Bronchial epithelial cell (primary cell): ENCODE results near the gene BCAS3. TPM values are rescaled to one million over a fixed set of nuclear protein-coding genes. Genes with fewer than 3 reads are reported as not detected.

Experiments used
- DNase-seq: peaks from one replicate; pipeline ENCODE4 v3.0.0-alpha.2; 2010; ENCODE audit warnings: low read depth
- FAIRE-seq: peaks from 2 replicates; lab custom pipeline; 2011; peaks lifted over from hg19 to GRCh38; lab: Jason Lieb, UNC
- H3K27me3 ChIP-seq: 2 replicates; pipeline ENCODE4 v1.5.1; 2011; ENCODE audit warnings: low read length; ENCODE audit not compliant: control insufficient read depth, insufficient read depth
- H3K36me3 ChIP-seq: 2 replicates; pipeline ENCODE4 v1.5.1; 2011; ENCODE audit warnings: low read length; ENCODE audit not compliant: control insufficient read depth, insufficient read depth
- H3K4me3 ChIP-seq: 2 replicates; pipeline ENCODE4 v1.5.1; 2011; ENCODE audit warnings: mild to moderate bottlenecking, low read depth, low read length, control low read depth
- total RNA-seq: library from RNA; depleted of rRNA; stranded (reverse); fragments of >200 nt; gene quantifications from 2 replicates; pipeline ENCODE4 v1.2.1, GENCODE V29; 2014
- TF ChIP-seq, protein P1 (sequence below): IDR thresholded peaks from 2 replicates; pipeline ENCODE4 v1.5.1; 2011; ENCODE audit warnings: mild to moderate bottlenecking, moderate library complexity, low read length, control low read depth, inconsistent platforms; ENCODE audit not compliant: insufficient read depth, severe bottlenecking

BCAS3 gene
- total RNA-seq, 1 donor from 2014 or later: 10.3 TPM

DNA sequence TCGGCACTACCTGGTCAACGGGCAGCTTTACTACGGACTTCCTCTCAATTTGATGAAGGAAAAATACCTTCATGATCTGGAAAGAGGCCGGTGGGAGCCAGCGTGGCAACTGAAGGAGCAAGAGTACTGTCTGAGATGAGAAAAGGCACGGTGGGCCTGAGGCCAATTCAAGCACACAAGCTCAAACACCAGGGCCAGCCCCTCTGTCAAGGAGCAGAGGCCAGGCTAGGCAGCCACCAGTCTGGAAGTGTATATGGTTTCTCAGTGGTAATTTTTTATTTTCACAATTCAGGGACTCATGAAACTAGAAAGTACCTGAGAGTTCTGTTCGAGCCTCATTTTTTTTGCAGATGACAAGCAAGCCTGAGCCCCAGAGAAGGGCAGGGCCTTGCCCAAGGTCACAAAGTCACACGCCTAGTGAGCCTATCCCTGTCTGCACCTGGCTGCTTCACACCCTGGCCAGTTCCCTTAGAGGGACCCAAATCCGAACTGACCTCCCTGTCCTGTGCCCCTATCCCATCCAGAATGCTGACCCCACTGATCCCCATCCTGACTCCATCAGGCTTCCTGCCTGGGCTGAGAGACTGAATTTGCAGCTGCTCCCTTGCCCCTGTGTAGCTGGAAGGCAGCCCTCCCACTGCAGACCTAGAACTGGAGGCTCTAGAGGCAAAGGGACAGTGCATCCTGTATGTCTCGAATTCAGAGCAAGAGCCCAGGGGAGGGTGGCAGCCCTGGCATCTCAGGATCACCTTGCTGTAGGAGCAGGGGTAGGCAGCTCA, 717.2 kb downstream of the BCAS3 start:
- TF ChIP-seq, protein P1, sequence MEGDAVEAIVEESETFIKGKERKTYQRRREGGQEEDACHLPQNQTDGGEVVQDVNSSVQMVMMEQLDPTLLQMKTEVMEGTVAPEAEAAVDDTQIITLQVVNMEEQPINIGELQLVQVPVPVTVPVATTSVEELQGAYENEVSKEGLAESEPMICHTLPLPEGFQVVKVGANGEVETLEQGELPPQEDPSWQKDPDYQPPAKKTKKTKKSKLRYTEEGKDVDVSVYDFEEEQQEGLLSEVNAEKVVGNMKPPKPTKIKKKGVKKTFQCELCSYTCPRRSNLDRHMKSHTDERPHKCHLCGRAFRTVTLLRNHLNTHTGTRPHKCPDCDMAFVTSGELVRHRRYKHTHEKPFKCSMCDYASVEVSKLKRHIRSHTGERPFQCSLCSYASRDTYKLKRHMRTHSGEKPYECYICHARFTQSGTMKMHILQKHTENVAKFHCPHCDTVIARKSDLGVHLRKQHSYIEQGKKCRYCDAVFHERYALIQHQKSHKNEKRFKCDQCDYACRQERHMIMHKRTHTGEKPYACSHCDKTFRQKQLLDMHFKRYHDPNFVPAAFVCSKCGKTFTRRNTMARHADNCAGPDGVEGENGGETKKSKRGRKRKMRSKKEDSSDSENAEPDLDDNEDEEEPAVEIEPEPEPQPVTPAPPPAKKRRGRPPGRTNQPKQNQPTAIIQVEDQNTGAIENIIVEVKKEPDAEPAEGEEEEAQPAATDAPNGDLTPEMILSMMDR: no peak
- Histone ChIP-seq H3K27me3 (peaks cover 37% of the 10 kb centered on the region), H3K4me3 (no peak overlapping the region), H3K36me3 (no peaks in the 10 kb centered on the region)
- DNase-seq: no peak
- no peak for FAIRE-seq

DNA sequence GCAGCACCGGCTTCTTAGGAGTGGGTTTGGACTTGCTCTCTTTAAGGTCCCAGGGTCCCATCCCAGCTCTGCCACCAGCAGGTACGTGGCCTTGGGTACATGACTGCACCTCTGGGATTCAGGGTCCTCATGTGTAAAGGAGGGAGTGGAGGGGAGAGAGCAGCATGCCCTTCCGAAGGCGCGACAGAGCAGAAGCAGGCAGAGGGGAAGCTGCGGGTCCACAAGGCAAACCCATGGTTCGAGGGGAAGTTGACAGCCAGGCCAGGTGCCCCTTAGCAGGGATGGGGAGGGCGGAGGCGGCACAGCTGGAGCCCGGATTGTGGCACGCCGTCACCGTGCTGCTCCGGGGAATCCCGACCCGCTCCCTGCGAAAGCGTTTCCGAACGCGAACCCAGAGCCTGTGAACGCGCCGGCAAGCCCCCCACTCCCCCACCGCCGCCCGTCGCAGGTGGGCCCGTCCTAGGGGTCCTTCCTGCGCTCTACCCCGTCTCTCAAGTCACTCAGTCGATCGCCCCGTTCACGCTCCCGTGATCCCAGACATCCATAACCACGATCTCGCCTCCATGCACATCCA, 717.8 kb downstream of the BCAS3 start:
- TF ChIP-seq, protein P1: no peak
- DNase-seq (no peak), FAIRE-seq (no peak)
- Histone ChIP-seq H3K27me3 (peaks cover 37% of the 10 kb centered on the region), H3K36me3 (no peaks in the 10 kb centered on the region), H3K4me3 (no peak overlapping the region)

DNA sequence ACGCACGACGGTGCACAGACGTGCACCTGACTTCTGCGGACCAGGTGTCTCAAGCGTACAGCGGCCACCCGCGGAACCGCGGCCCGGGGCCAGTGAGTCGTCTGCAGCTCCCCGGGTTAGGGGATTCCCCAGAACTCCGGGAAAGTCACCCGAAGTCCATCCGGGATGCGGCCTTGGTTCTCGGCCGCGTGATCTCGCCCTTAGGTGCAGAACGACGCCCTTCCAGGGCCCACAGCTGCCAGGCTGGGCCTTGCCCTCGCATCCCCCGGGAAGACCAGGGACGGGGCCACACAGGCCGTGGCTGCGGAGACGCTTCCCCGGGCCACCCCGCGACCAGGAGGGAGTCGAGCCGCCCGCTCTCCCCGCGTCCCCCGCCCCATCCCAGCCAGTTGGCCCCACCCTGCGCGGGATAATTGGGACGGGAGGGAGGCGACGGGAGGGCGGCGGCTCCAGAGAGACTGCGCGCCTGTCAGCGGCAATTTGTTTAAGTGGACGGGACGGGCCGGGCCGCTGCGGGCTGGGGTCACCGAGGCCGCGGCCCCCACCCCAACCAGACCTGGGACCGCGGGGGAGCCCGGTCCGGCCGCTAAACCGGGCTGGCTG, 718.4 kb downstream of the BCAS3 start:
- peaks cover 40% of the 10 kb centered on the region for H3K27me3 ChIP-seq
- DNase-seq (no peak), FAIRE-seq (no peak)
- no peak overlapping the region for H3K4me3 ChIP-seq
- H3K36me3 ChIP-seq: no peaks in the 10 kb centered on the region
- TF ChIP-seq, protein P1: no peak

DNA sequence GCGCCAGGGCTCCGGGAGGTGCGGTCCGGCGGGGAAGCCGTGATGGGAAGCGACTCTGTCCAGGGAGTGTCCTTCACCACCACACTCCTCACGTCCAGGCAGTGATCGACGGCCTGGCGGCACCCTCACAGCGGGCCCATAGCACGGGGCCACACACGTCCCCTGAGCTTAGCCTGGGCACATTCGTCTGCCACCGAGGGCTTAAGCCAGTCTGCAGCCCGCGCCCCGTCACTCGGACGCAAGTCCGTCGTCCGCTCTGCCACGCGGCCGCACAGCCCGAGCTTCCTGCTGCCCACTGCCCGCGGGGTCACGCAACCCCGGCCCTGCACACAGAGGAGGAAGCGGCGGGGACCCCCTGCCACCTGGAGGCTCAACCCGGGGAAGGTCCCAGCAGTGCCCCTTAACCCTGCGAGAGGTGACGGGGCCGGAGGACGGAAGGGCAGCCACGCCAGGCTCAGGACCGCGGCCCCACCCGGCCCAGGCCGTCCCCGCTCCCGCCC, 719.0 kb downstream of the BCAS3 start:
- Histone ChIP-seq H3K36me3 (no peaks in the 10 kb centered on the region), H3K4me3 (no peak overlapping the region), H3K27me3 (peaks cover 45% of the 10 kb centered on the region)
- FAIRE-seq: no peak
- TF ChIP-seq, protein P1: no peak
- DNase-seq: no peak

DNA sequence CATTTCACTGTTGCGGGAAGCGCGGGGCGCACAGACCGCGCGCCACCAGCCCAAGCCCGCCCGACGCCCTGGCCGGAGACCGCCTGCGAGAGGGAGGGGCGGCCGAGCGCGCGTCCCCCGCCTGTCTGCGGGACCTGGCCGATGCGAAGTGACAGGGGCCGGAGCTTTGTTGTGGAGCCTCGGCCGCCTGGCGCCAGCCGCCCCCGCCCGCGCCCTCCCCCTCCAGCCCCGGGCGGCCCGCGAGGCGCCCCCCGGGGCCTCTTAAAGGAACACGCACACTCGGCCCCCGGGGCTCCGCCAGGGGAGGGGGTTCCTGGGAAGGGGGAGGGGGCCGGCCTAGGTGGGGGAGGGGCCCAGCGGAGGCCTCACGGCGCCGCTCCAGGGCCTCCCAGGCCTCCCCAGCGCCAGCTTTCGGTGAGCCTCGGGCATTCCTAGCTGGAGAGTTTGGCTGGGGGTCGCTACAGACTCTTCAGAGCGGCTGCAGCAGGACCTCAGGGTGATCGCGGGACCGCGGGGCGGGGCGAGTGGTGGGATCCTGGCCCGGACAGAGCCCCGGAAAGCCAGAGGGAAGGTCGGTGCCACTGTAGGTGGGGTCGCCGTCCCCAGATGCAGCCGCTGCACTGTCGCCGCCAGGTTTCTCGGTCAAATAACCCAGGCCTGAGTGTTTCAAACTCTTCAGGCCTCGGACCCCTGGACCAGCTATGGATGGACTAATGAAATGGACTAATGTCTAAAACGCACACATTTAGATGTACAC, 719.6 kb downstream of the BCAS3 start:
- Histone ChIP-seq H3K4me3 (no peak overlapping the region), H3K27me3 (peaks cover 51% of the 10 kb centered on the region), H3K36me3 (no peaks in the 10 kb centered on the region)
- TF ChIP-seq, protein P1: no peak
- FAIRE-seq (no peak), DNase-seq (no peak)
